NT2/D1 (cell line): ENCODE data around the gene MUC4.

Experiments used
- YY1 ChIP-seq: IDR thresholded peaks from 2 replicates; pipeline ENCODE4 v1.6.1; 2011; ENCODE audit not compliant: insufficient read length, insufficient read depth
- ZNF274 ChIP-seq: IDR thresholded peaks from 2 replicates; pipeline ENCODE4 v1.6.1; 2011; ENCODE audit warnings: mild to moderate bottlenecking, low read depth, low read length

- TF ChIP-seq YY1 (no peak), ZNF274 (no peak)
These were observed 43.0 kb upstream of the MUC4 start for GRCh38 chr3:195854628-195855294.
